Activated naive CD8-positive, alpha-beta T cell treated with anti-CD3 and anti-CD28 coated beads for 36 hours (primary cell): Measurements from ENCODE around the gene CALML5. TPM values are rescaled to one million over a fixed set of nuclear protein-coding genes. Genes with fewer than 3 reads are reported as not detected.

Source experiments
- DNase-seq: peaks from one replicate; pipeline ENCODE4 v3.0.0; 2021
- H3K27ac Mint-ChIP-seq: one replicate; pipeline ENCODE4 v1.8.0; 2022; ENCODE audit warnings: mild to moderate bottlenecking, moderate library complexity, mixed read lengths
- H3K27me3 Mint-ChIP-seq: one replicate; pipeline ENCODE4 v1.8.0; 2022; ENCODE audit warnings: mild to moderate bottlenecking, mixed read lengths
- H3K36me3 Mint-ChIP-seq: one replicate; pipeline ENCODE4 v1.8.0; 2021; ENCODE audit warnings: mild to moderate bottlenecking, mixed read lengths
- H3K4me1 Mint-ChIP-seq: one replicate; pipeline ENCODE4 v1.8.0; 2021; ENCODE audit warnings: mixed read lengths
- H3K4me3 Mint-ChIP-seq: one replicate; pipeline ENCODE4 v1.8.0; 2022; ENCODE audit warnings: mild to moderate bottlenecking, moderate library complexity, mixed read lengths
- H3K9me3 Mint-ChIP-seq: one replicate; pipeline ENCODE4 v1.8.0; 2022; ENCODE audit warnings: mixed read lengths
- total RNA-seq, 2 experiments: library from RNA; stranded (reverse); gene quantifications; one replicate each; pipeline ENCODE4 v1.2.3, GENCODE V29; 2021

CALML5 gene
- total RNA-seq, 2 experiments from 2014 or later, result not detected

DNA sequence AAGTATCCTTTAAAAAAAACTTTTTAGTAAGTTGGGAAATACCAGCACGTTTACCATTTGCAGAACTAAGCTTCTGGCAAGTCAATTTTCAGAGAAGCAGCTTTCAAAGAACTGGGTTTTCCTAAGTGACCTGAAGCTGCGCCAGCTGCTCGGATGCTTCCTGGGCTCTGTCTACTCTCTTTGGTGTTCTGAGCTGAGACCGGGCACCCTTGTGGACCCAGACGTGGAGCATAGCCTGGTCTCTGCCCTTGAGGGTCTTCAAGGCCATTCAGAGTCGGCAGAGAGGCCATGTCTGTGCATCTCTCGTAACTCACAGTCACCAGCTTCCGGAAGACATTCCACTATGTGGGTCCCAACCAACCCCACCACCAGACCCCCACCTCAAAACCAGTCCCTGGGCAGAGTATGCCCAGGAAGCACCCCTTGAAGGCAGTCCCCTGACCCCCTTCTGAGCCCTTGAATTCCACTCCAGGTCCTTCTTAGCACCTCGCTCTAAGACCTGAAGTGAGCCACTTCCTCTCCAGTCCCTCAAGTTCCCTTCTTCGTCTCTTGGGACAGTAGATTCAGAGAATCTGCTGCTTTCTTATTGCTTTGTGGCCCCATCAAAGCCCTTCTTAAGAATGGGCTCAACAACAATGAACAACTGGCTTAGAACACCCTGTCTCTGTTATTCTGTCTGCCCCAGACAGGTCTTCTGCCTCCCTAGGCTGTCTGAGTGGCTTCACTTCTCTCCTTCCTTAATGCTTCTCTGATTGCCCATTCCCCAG lies 8.5 kb downstream of the CALML5 start:
- Mint-ChIP-seq H3K9me3 (peaks cover 8% of the 10 kb centered on the region), H3K4me3 (no peak overlapping the region), H3K27ac (no peak overlapping the region), H3K27me3 (no peaks in the 10 kb centered on the region), H3K36me3 (no peaks in the 10 kb centered on the region), H3K4me1 (peaks cover 9% of the 10 kb centered on the region)
- no peak for DNase-seq

DNA sequence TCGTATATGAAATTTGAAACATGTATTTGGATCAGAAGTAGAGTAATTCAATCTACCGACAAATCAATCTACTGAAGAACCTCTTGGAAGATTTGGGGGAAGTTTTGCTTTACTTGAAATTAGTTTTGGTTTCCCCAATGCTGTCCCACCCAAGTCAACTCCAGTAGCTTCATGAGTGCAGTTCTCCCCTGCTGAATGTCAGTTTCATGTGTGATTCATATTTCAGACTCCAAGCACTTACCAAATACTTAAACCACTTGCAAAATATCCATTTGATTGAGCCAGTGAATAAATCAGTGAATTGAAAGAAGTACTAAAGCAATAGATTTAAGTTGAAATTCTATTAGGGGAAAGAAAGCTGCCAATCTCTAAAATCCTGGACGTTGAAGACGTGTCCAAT lies 9.3 kb downstream of the CALML5 start:
- no peak for DNase-seq
- H3K36me3 Mint-ChIP-seq, result no peaks in the 10 kb centered on the region
- no peak overlapping the region for H3K27ac Mint-ChIP-seq
- H3K4me1 Mint-ChIP-seq, result peaks cover 9% of the 10 kb centered on the region
- H3K9me3 Mint-ChIP-seq, result peaks cover 8% of the 10 kb centered on the region
- no peaks in the 10 kb centered on the region for H3K27me3 Mint-ChIP-seq
- no peak overlapping the region for H3K4me3 Mint-ChIP-seq

DNA sequence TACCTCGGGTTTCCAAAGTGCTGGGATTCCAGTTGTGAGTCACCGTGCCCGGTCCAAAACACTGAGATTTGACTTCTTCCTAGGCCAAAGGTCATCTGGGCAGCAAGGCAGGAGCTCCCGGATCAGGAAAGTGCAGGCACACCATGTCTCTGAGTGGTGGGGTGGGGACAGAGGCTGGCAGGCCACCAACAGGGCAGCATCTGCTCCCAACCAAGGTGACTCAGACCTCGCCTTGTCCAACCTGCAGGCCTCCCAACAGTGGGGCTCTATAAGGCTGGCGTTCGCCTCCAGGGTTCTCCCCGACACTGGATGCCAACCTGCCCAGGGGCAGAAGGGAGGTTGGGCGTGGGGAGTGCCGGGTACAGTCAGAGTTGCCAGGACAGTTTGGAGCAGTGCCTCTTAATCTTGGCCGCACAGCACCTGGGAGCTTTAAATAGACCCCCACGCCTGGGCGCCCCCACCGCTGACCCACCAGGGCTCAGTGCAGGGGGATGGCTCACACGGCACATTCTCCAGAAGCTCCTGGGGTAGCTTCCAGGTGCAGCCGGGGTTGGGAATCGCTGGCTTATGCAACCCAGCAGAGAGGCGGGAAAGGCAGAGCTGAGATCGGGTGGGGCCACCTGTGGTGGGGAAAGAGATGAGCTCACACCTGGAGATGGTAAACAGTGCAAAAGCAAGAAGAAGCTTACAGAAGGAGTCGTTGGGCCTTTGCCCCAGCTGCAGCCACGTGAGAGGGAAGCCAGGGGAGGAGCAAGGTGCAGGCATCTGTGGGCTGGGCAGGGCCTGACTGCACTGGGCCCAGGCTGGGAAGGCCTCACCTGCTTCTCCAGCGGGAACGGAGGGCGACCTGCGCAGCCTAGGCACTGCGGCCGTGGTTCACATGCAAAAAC lies 10.9 kb downstream of the CALML5 start:
- no peak for DNase-seq
- Mint-ChIP-seq H3K9me3 (peaks cover 8% of the 10 kb centered on the region), H3K27me3 (no peaks in the 10 kb centered on the region), H3K36me3 (no peaks in the 10 kb centered on the region), H3K4me3 (peak overlapping the region; percentile 2), H3K27ac (no peak overlapping the region), H3K4me1 (peaks cover 9% of the 10 kb centered on the region)

DNA sequence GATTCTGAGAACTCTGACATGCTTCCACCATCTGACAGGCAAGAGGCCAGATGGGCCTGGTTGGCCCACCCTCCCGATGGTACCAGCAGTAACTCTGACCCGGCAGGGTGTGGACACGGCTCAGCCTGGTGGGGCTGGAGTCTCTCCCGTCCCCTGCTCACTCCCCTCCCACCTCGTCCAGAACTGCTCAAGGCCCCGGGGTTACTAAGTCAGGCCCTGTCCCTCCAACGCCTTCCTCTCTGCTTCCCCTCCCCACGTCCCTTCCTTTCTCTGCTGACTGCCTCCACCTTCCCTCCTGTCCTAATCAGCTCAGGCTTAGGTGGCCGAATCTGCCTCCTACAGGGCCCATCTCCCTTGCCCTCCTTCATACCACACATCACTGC lies 12.5 kb downstream of the CALML5 start:
- DNase-seq, result no peak
- no peaks in the 10 kb centered on the region for H3K36me3 Mint-ChIP-seq
- H3K27me3 Mint-ChIP-seq, result no peaks in the 10 kb centered on the region
- no peak overlapping the region for H3K27ac Mint-ChIP-seq
- H3K4me3 Mint-ChIP-seq, result no peak overlapping the region
- H3K9me3 Mint-ChIP-seq, result peaks cover under 1% of the 10 kb centered on the region
- H3K4me1 Mint-ChIP-seq, result peaks cover 9% of the 10 kb centered on the region

DNA sequence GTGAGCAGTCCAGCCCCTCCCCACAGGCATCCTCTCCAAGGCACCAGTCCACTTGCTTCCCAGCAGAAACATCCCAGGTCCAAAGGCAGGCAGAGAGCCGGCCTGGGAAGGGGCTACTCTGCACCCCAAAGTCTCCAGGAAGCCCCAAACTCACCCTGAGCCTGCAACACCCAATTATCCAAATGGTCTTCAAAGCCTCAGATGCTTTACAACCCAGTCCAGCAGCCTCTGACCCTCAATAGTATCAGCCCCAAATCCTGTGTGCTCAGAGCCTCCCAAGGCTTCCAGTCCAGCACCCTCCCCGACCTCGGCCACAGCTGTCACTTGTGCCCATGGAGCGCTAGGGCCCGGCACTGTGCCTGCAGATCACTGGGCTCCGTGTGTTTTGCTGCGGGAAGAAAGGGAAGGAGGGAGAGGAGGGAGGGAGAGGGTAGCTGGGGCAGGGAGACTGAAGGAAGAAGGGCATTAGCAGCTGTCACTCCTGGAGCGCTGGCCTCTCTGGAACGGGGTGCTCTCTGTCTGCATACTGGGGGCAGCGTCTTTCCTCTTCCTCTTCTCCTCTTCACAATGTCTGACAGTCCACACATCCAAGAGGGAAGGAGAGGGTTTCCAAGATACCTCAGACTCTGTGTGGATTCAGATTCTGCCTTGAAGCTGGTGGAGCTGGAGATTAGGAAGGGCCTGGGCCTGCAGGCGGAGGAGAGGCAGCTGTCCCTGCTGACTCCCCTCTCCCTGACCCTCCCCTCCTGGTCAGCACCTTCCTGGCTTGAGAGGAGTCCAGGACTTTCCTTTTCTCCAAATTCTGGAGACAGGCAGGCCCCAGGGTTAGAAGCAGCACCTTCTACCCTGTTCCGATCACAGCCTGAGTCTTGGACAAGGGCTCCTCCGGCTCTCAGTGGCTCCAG lies 13.2 kb downstream of the CALML5 start:
- no peak overlapping the region for H3K27ac Mint-ChIP-seq
- H3K4me3 Mint-ChIP-seq, result no peak overlapping the region
- no peaks in the 10 kb centered on the region for H3K9me3 Mint-ChIP-seq
- H3K36me3 Mint-ChIP-seq, result no peaks in the 10 kb centered on the region
- DNase-seq, result no peak
- no peaks in the 10 kb centered on the region for H3K27me3 Mint-ChIP-seq
- peaks cover 9% of the 10 kb centered on the region for H3K4me1 Mint-ChIP-seq

DNA sequence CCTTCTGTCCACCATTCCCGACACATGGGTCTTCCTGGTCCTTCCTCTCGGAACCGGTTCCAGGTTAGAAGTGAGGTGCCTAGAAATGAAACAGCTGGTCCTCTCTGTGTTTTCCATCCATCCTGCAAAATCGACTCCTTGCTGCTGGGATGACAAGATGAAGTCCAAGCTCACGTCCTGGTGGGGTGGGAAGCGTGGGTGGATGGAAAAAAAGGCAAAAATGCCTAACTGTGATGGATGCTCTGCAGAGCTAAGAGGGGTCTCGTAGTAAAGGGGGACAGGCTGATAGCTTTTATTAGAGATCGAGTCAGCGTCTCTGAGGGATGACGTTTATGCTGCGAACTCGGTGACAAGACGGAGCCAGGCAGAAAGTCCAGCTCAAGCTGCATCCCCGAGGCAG lies 14.1 kb downstream of the CALML5 start:
- peaks cover 8% of the 10 kb centered on the region for H3K4me1 Mint-ChIP-seq
- H3K9me3 Mint-ChIP-seq, result no peaks in the 10 kb centered on the region
- H3K36me3 Mint-ChIP-seq, result no peaks in the 10 kb centered on the region
- H3K27ac Mint-ChIP-seq, result no peak overlapping the region
- no peak overlapping the region for H3K4me3 Mint-ChIP-seq
- no peak for DNase-seq
- no peaks in the 10 kb centered on the region for H3K27me3 Mint-ChIP-seq

DNA sequence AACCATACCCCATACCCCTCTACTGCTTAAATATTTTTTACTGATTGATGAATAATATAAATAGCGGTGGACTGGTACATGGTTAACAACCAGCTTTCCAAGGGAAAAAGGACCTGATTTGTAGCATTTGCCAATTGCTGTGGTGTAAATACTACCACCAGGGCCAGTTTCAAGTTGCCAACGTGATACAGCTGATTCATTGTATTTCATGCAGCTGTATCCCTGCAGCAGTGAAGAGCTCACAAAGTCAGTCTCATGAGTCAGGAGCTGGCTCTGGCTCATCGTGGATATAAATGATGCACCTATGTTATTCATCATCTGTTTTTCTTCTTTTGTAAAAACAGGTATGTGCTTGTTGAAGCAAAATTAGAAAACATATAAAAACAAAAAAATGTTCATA lies 15.2 kb downstream of the CALML5 start:
- H3K36me3 Mint-ChIP-seq, result no peaks in the 10 kb centered on the region
- H3K9me3 Mint-ChIP-seq, result no peaks in the 10 kb centered on the region
- H3K4me3 Mint-ChIP-seq, result no peak overlapping the region
- no peak for DNase-seq
- peaks cover 8% of the 10 kb centered on the region for H3K4me1 Mint-ChIP-seq
- no peak overlapping the region for H3K27ac Mint-ChIP-seq
- H3K27me3 Mint-ChIP-seq, result no peaks in the 10 kb centered on the region

DNA sequence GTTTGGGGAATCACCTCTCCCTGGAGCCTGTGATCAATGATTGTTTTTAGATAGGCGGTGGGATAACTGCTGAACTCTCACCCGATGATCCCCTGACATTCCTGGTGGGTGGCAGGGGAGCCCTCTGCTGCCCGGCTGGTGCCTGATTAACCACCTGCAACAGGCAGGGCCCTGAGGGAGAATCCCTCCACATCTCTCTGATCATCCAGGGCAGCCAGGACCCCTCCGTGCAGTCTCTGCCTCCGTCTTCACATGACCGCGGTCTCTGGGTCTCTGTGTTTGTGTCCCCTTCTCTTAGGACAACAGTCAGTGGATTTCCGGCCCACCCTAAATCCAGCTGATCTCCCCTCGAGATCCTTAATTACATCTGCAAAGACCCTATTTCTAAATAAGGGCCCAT lies 17.4 kb downstream of the CALML5 start:
- Mint-ChIP-seq H3K27ac (no peak overlapping the region), H3K27me3 (no peaks in the 10 kb centered on the region), H3K4me1 (peaks cover 8% of the 10 kb centered on the region), H3K4me3 (no peak overlapping the region), H3K9me3 (no peaks in the 10 kb centered on the region), H3K36me3 (no peaks in the 10 kb centered on the region)
- no peak for DNase-seq

DNA sequence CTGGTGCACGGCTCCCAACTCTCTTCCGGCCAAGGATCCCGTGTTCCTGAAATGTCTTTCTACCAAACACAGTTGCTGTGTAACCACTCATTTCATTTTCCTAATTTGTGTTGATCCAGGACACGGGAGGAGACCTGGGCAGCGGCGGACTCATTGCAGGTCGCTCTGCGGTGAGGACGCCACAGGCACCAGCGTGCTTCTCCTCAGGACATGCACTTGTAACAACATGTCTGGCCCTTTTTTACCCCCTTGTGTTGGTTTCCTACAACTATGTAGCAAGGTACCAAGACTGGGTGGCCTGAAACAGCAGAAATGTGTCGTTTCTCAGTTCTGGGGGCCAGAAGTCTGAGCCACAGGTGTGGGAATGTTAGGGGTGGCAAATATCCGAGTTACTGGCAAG lies 18.2 kb downstream of the CALML5 start:
- H3K4me3 Mint-ChIP-seq, result no peak overlapping the region
- no peaks in the 10 kb centered on the region for H3K27me3 Mint-ChIP-seq
- no peaks in the 10 kb centered on the region for H3K9me3 Mint-ChIP-seq
- DNase-seq, result no peak
- no peak overlapping the region for H3K27ac Mint-ChIP-seq
- H3K36me3 Mint-ChIP-seq, result no peaks in the 10 kb centered on the region
- H3K4me1 Mint-ChIP-seq, result peaks cover 8% of the 10 kb centered on the region

DNA sequence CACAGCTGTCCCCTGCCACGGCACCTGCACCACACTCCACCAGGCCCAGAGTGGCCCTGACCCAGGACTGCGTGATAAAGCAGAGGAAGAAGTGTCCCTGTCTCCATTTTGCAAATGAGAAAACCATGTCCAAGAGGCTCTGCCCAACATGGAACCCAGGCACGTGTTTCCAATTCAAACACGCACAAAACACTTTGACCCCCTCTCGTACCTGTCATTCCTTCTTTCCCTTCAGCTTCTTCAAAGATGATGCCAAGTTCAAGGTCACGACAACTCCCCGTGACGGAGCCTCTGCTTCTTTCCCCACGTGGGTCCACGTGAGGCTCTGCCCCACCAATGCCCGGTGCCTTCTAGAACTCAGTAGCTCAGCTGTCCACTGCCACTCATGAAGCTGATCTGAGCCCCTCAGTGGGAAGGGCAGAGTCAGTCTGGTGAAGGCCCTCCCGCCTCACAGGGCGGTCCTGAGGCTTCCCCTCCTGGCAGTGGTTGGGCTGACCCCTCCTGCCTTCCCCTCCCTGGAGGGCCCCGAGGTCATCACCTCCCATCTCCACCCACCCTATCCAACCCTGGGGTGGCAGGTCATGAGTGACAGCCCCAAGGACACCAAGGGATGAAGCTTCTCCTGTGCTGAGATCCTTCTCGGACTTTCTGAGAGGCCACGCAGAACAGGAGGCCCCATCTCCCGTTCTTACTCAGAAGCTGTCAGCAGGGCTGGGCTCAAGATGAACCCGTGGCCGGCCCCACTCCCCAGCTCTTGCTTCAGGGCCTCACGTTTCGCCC lies 19.0 kb downstream of the CALML5 start:
- Mint-ChIP-seq H3K27ac (no peak overlapping the region), H3K27me3 (no peaks in the 10 kb centered on the region), H3K9me3 (no peaks in the 10 kb centered on the region), H3K36me3 (no peaks in the 10 kb centered on the region), H3K4me1 (peaks cover 8% of the 10 kb centered on the region), H3K4me3 (no peak overlapping the region)
- DNase-seq, result no peak

DNA sequence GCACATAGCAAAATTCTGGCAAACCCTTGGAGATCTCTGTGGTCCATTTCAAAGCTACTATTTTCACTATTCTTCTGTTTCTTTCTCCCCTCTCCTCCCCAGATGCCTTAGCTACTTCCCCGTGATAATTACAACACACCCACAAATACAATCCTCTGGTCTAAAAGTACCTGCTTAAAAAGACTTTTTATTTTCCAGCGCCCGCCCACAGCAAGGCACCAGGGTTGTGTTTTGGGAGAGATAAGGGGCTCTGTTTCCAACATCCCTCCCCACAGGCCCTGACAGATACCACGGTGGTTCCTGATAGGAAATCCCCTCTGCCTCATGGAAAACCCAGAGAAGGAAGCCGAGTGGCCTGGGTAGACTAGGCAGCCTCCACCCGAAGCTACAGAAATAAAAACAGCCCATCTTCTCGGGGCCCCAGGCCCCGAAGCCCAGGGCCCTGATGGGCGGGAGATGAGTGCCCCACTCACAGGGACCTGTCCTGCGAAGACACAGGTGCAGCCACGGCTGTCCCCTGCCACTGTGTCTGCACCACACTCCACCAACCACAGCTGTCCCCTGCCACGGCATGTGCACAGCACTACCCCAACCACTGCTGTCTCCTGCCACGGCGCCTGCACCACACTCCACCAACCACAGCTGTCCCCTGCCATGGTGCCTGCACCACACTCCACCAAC lies 19.7 kb downstream of the CALML5 start:
- no peak overlapping the region for H3K4me3 Mint-ChIP-seq
- H3K27ac Mint-ChIP-seq, result no peak overlapping the region
- no peak for DNase-seq
- H3K27me3 Mint-ChIP-seq, result no peaks in the 10 kb centered on the region
- no peaks in the 10 kb centered on the region for H3K9me3 Mint-ChIP-seq
- no peaks in the 10 kb centered on the region for H3K36me3 Mint-ChIP-seq
- H3K4me1 Mint-ChIP-seq, result peaks cover 8% of the 10 kb centered on the region

DNA sequence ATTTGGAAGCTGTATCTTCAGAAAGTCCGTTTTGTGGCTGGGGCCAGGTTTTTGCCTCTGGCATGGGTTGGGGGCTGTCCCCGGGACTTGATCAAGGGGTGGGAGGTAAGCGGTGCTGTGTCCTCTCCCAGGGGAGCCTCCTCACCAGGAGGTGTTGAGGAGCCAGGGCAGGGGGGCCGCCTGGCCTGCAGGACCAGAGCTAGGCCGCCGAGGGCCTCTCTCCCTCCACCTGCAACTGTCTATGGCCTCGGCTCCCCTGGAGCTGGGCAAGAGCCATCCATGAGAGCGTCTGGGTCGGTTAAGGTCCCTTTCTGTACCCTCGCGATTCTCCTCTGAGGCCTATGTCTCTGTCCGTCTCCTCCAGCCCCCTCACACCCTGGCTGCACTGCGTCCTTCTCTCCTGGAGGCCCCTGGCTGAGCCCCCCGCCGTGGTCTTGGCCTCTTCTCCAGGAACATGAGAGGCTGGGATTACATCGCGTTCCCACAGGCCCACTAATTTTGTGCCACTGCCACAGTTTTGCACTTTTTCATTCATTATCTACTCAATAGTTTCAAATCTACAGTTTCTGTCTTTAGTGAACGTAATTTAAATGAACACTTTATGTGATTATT lies 20.6 kb downstream of the CALML5 start:
- Mint-ChIP-seq H3K36me3 (no peaks in the 10 kb centered on the region), H3K4me3 (no peak overlapping the region), H3K9me3 (no peaks in the 10 kb centered on the region), H3K27ac (no peak overlapping the region), H3K4me1 (peaks cover 8% of the 10 kb centered on the region), H3K27me3 (no peaks in the 10 kb centered on the region)
- no peak for DNase-seq

DNA sequence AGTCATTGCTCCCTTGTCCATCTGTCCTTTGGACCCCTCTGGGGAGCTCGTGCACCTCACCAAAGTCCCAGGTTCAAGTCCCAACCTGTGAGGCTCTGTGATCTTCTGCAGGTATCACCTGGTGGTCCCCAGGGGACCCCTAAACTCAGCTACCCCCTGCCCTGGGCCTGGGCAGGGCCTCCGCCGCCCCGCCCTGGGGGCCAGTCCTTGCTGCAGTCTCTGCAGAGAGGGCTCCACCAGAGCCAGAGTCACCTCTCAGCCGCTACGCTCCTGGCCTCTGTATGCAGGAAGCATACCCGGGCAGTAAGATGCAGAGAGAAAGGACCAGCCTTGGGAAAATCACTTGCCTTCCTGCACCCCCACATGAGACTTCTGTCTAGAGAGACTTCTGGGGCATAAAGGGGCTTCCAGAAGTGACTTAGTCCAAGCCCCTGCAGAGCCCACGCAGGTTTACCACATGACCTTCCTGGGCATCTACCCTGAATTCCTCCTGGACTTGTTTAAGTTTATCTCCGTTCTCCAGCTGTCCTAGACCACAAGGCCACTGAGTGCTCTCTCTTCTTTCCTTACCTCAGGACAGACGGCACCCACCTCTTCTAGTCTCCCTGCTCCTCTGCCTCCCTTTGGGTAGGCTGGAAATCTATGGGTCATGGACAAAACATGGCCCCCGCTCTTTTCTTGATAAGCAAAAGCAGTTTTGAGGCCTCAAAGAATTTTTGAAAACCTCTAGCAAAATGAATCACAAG lies 21.2 kb downstream of the CALML5 start:
- peaks cover 8% of the 10 kb centered on the region for H3K4me1 Mint-ChIP-seq
- H3K36me3 Mint-ChIP-seq, result no peaks in the 10 kb centered on the region
- no peaks in the 10 kb centered on the region for H3K27me3 Mint-ChIP-seq
- no peak overlapping the region for H3K27ac Mint-ChIP-seq
- H3K9me3 Mint-ChIP-seq, result no peaks in the 10 kb centered on the region
- DNase-seq, result no peak
- no peak overlapping the region for H3K4me3 Mint-ChIP-seq
